ENCODE data around the gene DAD1.
"Not testable (repeated sequence)": the region's sequence is repeated elsewhere in the genome, so short reads cannot be mapped to it uniquely, and the experiment has no call there.

DAD1 gene

GRCh38 chr14:22566266-22566665 is 22.8 kb downstream of the DAD1 start:
- not testable (repeated sequence) for DNase-seq

GRCh38 chr14:22565391-22565945 is 23.6 kb downstream of the DAD1 start:
- DNase-seq: no peak

GRCh38 chr14:22564463-22564862 is 24.6 kb downstream of the DAD1 start:
- no peak for DNase-seq

GRCh38 chr14:22563987-22564386 is 25.0 kb downstream of the DAD1 start:
- no peak for DNase-seq

GRCh38 chr14:22561661-22562579 is 27.1 kb downstream of the DAD1 start:
- DNase-seq: no peak

- no peak for DNase-seq
These were observed 27.7 kb downstream of the DAD1 start for GRCh38 chr14:22561366-22561660.

GRCh38 chr14:22560662-22561365 is 28.2 kb downstream of the DAD1 start:
- DNase-seq: peak; percentile 59

GRCh38 chr14:22559041-22559440 is 30.0 kb downstream of the DAD1 start:
- DNase-seq: no peak

GRCh38 chr14:22558221-22558913 is 30.7 kb downstream of the DAD1 start:
- no peak for DNase-seq

GRCh38 chr14:22557846-22558220 is 31.2 kb downstream of the DAD1 start:
- no peak for DNase-seq

- peak; percentile 56 for DNase-seq
These were observed 31.9 kb downstream of the DAD1 start for GRCh38 chr14:22556990-22557623.

- no peak for DNase-seq
These were observed 32.7 kb downstream of the DAD1 start for GRCh38 chr14:22556021-22556989.

GRCh38 chr14:22555384-22556011 is 33.5 kb downstream of the DAD1 start:
- no peak for DNase-seq

GRCh38 chr14:22554498-22555383 is 34.3 kb downstream of the DAD1 start:
- no peak for DNase-seq

GRCh38 chr14:22553861-22554497 is 35.0 kb downstream of the DAD1 start:
- DNase-seq: not testable (repeated sequence)

GRCh38 chr14:22553445-22553844 is 35.6 kb downstream of the DAD1 start:
- no peak for DNase-seq

GRCh38 chr14:22552827-22553076 is 36.3 kb downstream of the DAD1 start:
- no peak for DNase-seq

- no peak for DNase-seq
These were observed 36.8 kb downstream of the DAD1 start for GRCh38 chr14:22552001-22552826.

GRCh38 chr14:22551605-22551997 is 37.4 kb downstream of the DAD1 start:
- DNase-seq: no peak

All from NCI-H2029 (cell line).